Endothelial cell of umbilical vein (primary cell): ENCODE data around the gene TEX54. TPM values are rescaled to one million over a fixed set of nuclear protein-coding genes. Genes with fewer than 3 reads are reported as not detected.

Source experiments
- BruUV-seq: library from RNA; stranded (reverse); fragments of 400-500 nt; replicated peaks from 2 replicates; lab custom pipeline; 2021; lab: Mats Ljungman, UMichigan
- CTCF ChIA-PET: fragments of 300-600, 350-600 bp; sonication (Branson Sonifier 250); formaldehyde crosslinking; loops from one replicate; lab custom pipeline; 2021; ENCODE audit warnings: antibody characterized with exemption, inconsistent platforms; lab: Charles Lee
- POLR2A ChIA-PET: fragments of 300-600, 350-600 bp; sonication (Branson Sonifier 250); formaldehyde crosslinking; loops from one replicate; lab custom pipeline; 2021; ENCODE audit warnings: antibody characterized with exemption, inconsistent platforms; lab: Charles Lee
- DNase-seq: peaks from one replicate; pipeline ENCODE4 v3.0.0-alpha.2; 2011; ENCODE audit warnings: low read depth, low spot score
- FAIRE-seq: peaks from 2 replicates; lab custom pipeline; 2011; peaks lifted over from hg19 to GRCh38; lab: Jason Lieb, UNC
- H2AFZ ChIP-seq: 2 replicates; pipeline ENCODE4 v1.6.0; 2012; ENCODE audit warnings: low read depth, low read length, control low read depth, inconsistent platforms
- H3K27ac ChIP-seq: 2 replicates; pipeline ENCODE4 v1.5.1; 2011; ENCODE audit warnings: low read depth, mild to moderate bottlenecking, control low read depth, low read length, moderate library complexity; ENCODE audit not compliant: insufficient read depth
- H3K27me3 ChIP-seq, 2 experiments: 2 replicates each; pipeline versions ENCODE4 v1.6.0 to v1.6.1; 2011; ENCODE audit warnings: low read length in 2 of 2, mixed read lengths in 1 of 2; ENCODE audit not compliant: control insufficient read depth in 2 of 2, insufficient read depth in 2 of 2
- H3K36me3 ChIP-seq, 2 experiments: 2 replicates in 1 of 2; 3 replicates in 1 of 2; pipeline ENCODE4 v1.5.1; 2011; ENCODE audit warnings: low read length in 2 of 2, mild to moderate bottlenecking in 1 of 2, moderate library complexity in 1 of 2; ENCODE audit not compliant: control insufficient read depth in 2 of 2, insufficient read depth in 2 of 2; ENCODE audit errors: extremely low read depth in 1 of 2
- H3K4me1 ChIP-seq: 3 replicates; pipeline ENCODE4 v1.5.1; 2011; ENCODE audit warnings: mild to moderate bottlenecking, low read length; ENCODE audit not compliant: control insufficient read depth, insufficient read depth; ENCODE audit errors: extremely low read depth
- H3K4me2 ChIP-seq: 2 replicates; pipeline ENCODE4 v1.6.1; 2011; ENCODE audit warnings: low read length, control low read depth, mixed read lengths; ENCODE audit not compliant: insufficient read depth
- H3K4me3 ChIP-seq, 3 experiments: fragments of 200-600 bp in 1 of 3; sonication (generic), shearing (Covaris generic) in 1 of 3; replicated peaks in 1 of 3; 2 replicates each; pipeline ENCODE4 v1.5.1; 2011 to 2016; ENCODE audit warnings: control low read depth in 3 of 3, low read length in 3 of 3, mild to moderate bottlenecking in 2 of 3, inconsistent platforms in 1 of 3, low read depth in 1 of 3, moderate library complexity in 1 of 3; ENCODE audit not compliant: insufficient read depth in 1 of 3
- H3K79me2 ChIP-seq: 2 replicates; pipeline ENCODE4 v1.6.0; 2012; ENCODE audit warnings: low read length, inconsistent platforms; ENCODE audit not compliant: control insufficient read depth, insufficient read depth
- H3K9ac ChIP-seq: replicated peaks from 2 replicates; pipeline ENCODE3; 2011; ENCODE audit warnings: low read length, control low read depth; ENCODE audit not compliant: insufficient read depth; ENCODE audit errors: extremely low read depth
- H3K9me1 ChIP-seq: replicated peaks from 3 replicates; pipeline ENCODE4 v1.6.0; 2011; ENCODE audit warnings: mild to moderate bottlenecking, low read length; ENCODE audit not compliant: control insufficient read depth, insufficient read depth; ENCODE audit errors: extremely low read depth
- H3K9me3 ChIP-seq: replicated peaks from 2 replicates; pipeline ENCODE4 v1.5.1; 2012; ENCODE audit warnings: low read length, inconsistent platforms; ENCODE audit not compliant: control insufficient read depth, insufficient read depth
- H4K20me1 ChIP-seq: replicated peaks from 2 replicates; pipeline ENCODE3; 2011; ENCODE audit warnings: mild to moderate bottlenecking, low read length; ENCODE audit not compliant: control insufficient read depth, insufficient read depth; ENCODE audit errors: extremely low read depth
- EZH2 ChIP-seq: IDR thresholded peaks from 2 replicates; pipeline ENCODE4 v1.6.1; 2012; ENCODE audit warnings: borderline replicate concordance, low read depth, mild to moderate bottlenecking, moderate library complexity, low read length, inconsistent platforms; ENCODE audit not compliant: severe bottlenecking
- FOS ChIP-seq: IDR thresholded peaks from 2 replicates; pipeline ENCODE4 v1.6.1; 2011; ENCODE audit warnings: mild to moderate bottlenecking, low read length, moderate library complexity, borderline replicate concordance; ENCODE audit not compliant: insufficient read depth
- GATA2 ChIP-seq: IDR thresholded peaks from 2 replicates; pipeline ENCODE4 v1.7.0; 2011; ENCODE audit warnings: low read depth, mild to moderate bottlenecking, moderate library complexity, mixed read lengths, low read length; ENCODE audit not compliant: insufficient read length, insufficient read depth
- JUN ChIP-seq: IDR thresholded peaks from 2 replicates; pipeline ENCODE4 v1.6.1; 2011; ENCODE audit warnings: borderline replicate concordance, low read depth; ENCODE audit not compliant: insufficient read length, insufficient read depth
- MYC ChIP-seq: IDR thresholded peaks from one replicate; pipeline ENCODE4 v1.6.1; 2011; ENCODE audit warnings: mild to moderate bottlenecking, low read depth, low read length
- POLR2A ChIP-seq: IDR thresholded peaks from 2 replicates; pipeline ENCODE4 v1.6.1; 2012; ENCODE audit warnings: low read depth, mild to moderate bottlenecking, control low read depth, low read length
- POLR2AphosphoS5 ChIP-seq: IDR thresholded peaks from 2 replicates; pipeline ENCODE4 v1.6.1; 2012; ENCODE audit warnings: low read depth, mild to moderate bottlenecking, control low read depth, low read length, moderate library complexity; ENCODE audit not compliant: insufficient read depth
- dilution Hi-C: fragments of 300-500 bp; cut with MboI; formaldehyde crosslinking; loops from one replicate; pipeline ENCODE4 v1.15.0; 2019; ENCODE audit warnings: low sequenced_read_pairs; ENCODE audit not compliant: extremely low pct_ligation_motif_present
- intact Hi-C: fragments of 100-400 bp; cut with micrococcal nuclease; formaldehyde crosslinking; loops from one replicate; pipeline ENCODE4 v1.10.0; 2022
- polyA plus RNA-seq, 4 experiments: library from polyadenylated mRNA; depleted of rRNA in 3 of 4; stranded (reverse) in 3 of 4; unstranded in 1 of 4; fragments of >200 nt; gene quantifications; 2 replicates each; pipeline versions ENCODE4 v1.2.1 to v1.2.3, GENCODE V29; 2011 to 2012; ENCODE audit warnings: missing spikeins in 1 of 4
- total RNA-seq: library from RNA; stranded (reverse); gene quantifications from 2 replicates; pipeline ENCODE4 v1.2.3, GENCODE V29; 2021
- TF ChIP-seq, protein P1 (sequence below): IDR thresholded peaks from 2 replicates; pipeline ENCODE4 v1.6.1; 2011; ENCODE audit not compliant: insufficient read depth, insufficient read length
- TF ChIP-seq, protein P2 (sequence below), 2 donors: IDR thresholded peaks; 1 replicate in 1 of 2; 2 replicates in 1 of 2; pipeline ENCODE4 v1.5.1; 2011; ENCODE audit warnings: low read length in 2 of 2, mild to moderate bottlenecking in 2 of 2, moderate library complexity in 2 of 2, control low read depth in 1 of 2, inconsistent platforms in 1 of 2, low read depth in 1 of 2; ENCODE audit not compliant: insufficient read depth in 1 of 2; ENCODE audit errors: extremely low read depth in 1 of 2

Gene TEX54
- total and polyA plus RNA-seq, 2 donors (not counting 3 experiments of a cell fraction or from before 2014, with no cell fraction given) = not detected

DNA sequence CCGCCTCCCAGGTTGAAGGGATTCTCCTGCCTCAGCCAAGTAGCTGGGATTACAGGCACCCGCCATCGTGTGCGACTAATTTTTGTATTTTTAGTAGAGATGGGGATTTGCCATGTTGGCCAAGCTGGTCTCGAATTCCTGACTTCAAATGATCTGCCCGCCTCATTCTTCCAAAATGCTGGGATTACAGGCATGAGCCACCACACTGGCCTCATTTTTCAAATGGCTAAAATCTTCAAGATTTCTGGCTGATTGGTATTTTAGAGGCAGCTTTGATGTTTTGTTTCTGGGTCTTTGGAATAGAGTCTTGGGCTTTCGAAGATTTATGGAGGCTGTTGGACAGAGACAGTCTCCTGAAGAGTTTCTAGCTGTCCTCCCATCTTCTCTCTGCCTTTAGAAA is 42.2 kb upstream of the TEX54 start:
- DNase-seq (no peak), FAIRE-seq (no peak)
- BruUV-seq = no TSS peak
- CTCF ChIA-PET = interaction anchor here (1.4 to 2.9 kb wide), 2 partner anchors 10 to 88 kb away, joined by 7 to 10 read pairs; partner anchors contain the start of gene TMEM179B
- Histone ChIP-seq H3K9ac (no peak overlapping the region), H4K20me1 (no peaks in the 10 kb centered on the region), H3K36me3 (peaks cover 0 to 4% of the 10 kb centered on the region in 2 experiments), H3K4me3 (no peak overlapping the region), H3K4me2 (no peak overlapping the region), H3K79me2 (peaks cover 9% of the 10 kb centered on the region), H3K9me1 (no peaks in the 10 kb centered on the region), H2AFZ (no peak overlapping the region), H3K27ac (no peak overlapping the region), H3K27me3 (no peaks in the 10 kb centered on the region), H3K9me3 (no peaks in the 10 kb centered on the region), H3K4me1 (peaks cover 6% of the 10 kb centered on the region)
- dilution Hi-C loops (no loop called here), intact Hi-C loops (no loop called here)
- TF ChIP-seq POLR2AphosphoS5 (no peak), JUN (no peak), FOS (no peak), POLR2A (no peak), EZH2 (no peak), MYC (no peak), GATA2 (no peak)
- TF ChIP-seq, protein P1, sequence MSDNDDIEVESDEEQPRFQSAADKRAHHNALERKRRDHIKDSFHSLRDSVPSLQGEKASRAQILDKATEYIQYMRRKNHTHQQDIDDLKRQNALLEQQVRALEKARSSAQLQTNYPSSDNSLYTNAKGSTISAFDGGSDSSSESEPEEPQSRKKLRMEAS = no peak
- TF ChIP-seq, protein P2, sequence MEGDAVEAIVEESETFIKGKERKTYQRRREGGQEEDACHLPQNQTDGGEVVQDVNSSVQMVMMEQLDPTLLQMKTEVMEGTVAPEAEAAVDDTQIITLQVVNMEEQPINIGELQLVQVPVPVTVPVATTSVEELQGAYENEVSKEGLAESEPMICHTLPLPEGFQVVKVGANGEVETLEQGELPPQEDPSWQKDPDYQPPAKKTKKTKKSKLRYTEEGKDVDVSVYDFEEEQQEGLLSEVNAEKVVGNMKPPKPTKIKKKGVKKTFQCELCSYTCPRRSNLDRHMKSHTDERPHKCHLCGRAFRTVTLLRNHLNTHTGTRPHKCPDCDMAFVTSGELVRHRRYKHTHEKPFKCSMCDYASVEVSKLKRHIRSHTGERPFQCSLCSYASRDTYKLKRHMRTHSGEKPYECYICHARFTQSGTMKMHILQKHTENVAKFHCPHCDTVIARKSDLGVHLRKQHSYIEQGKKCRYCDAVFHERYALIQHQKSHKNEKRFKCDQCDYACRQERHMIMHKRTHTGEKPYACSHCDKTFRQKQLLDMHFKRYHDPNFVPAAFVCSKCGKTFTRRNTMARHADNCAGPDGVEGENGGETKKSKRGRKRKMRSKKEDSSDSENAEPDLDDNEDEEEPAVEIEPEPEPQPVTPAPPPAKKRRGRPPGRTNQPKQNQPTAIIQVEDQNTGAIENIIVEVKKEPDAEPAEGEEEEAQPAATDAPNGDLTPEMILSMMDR (IDR thresholded peaks at IDR 0.05; ENCODE audit: extremely low read depth in 1 of 2, insufficient read depth in 1 of 2, low read depth in 1 of 2, low read length in 2 of 2) = no peak
- POLR2A ChIA-PET = interaction anchor here (1.8 kb wide), 1 partner anchor 34 kb away, joined by 10 read pairs; no protein-coding TSS in a partner anchor
